Urinary bladder (tissue), 4 donors: ENCODE measurements around the gene GOLGB1. TPM values are rescaled to one million over a fixed set of nuclear protein-coding genes. Genes with fewer than 3 reads are reported as not detected.

Experiments used
- DNase-seq: peaks from one replicate; pipeline ENCODE4 v3.0.0-alpha.2; 2015; ENCODE audit errors: extremely low spot score
- H3K27ac ChIP-seq: one replicate; pipeline ENCODE4 v1.5.1; 2013; ENCODE audit warnings: low read depth, mild to moderate bottlenecking, moderate library complexity
- H3K36me3 ChIP-seq: one replicate; pipeline ENCODE4 v1.6.1; 2013; ENCODE audit warnings: mild to moderate bottlenecking, moderate library complexity; ENCODE audit not compliant: insufficient read depth
- H3K4me1 ChIP-seq: one replicate; pipeline ENCODE4 v1.6.1; 2013; ENCODE audit warnings: mild to moderate bottlenecking, moderate library complexity; ENCODE audit not compliant: insufficient read depth
- H3K4me3 ChIP-seq: one replicate; pipeline ENCODE4 v1.5.1; 2013; ENCODE audit warnings: low read depth, low read length
- WGBS: extraction: QIAGEN DNeasy Blood & Tissue Kit; methylation state at CpG from one replicate; pipeline ENCODE4 v1.1.7; 2013; 5-methylcytosine and 5-hydroxymethylcytosine counted together
- polyA plus RNA-seq: library from polyadenylated mRNA; stranded (reverse); fragments of 200-250 nt; gene quantifications from one replicate; pipeline ENCODE4 v1.2.3, GENCODE V29; 2013
- total RNA-seq: library from RNA; depleted of rRNA; stranded (reverse); fragments of >200 nt; gene quantifications from one replicate; pipeline ENCODE4 v1.2.3, GENCODE V29; 2014
- donor health status: healthy with polysubstance abuse.
- donor health status: healthy.

Gene GOLGB1
- total and polyA plus RNA-seq, 2 donors = 19.6 to 95.0 TPM

- Histone ChIP-seq H3K27ac (no peak overlapping the region), H3K36me3 (no peaks in the 10 kb centered on the region), H3K4me1 (no peaks in the 10 kb centered on the region), H3K4me3 (no peak overlapping the region)
- no peak for DNase-seq
Observed at GRCh38 chr3:121651684-121652083, 97.9 kb downstream of the GOLGB1 start.

GRCh38 chr3:121649645-121650044 lies 99.9 kb downstream of the GOLGB1 start:
- H3K36me3 ChIP-seq = no peaks in the 10 kb centered on the region
- no peak overlapping the region for H3K4me3 ChIP-seq
- no peak overlapping the region for H3K27ac ChIP-seq
- no peaks in the 10 kb centered on the region for H3K4me1 ChIP-seq
- DNase-seq = no peak

GRCh38 chr3:121648219-121648958 lies 101.2 kb downstream of the GOLGB1 start:
- H3K27ac ChIP-seq = no peak overlapping the region
- 47% methylated on average over 6 of the region's 6 CpGs for WGBS
- no peaks in the 10 kb centered on the region for H3K4me1 ChIP-seq
- H3K4me3 ChIP-seq = no peak overlapping the region
- no peaks in the 10 kb centered on the region for H3K36me3 ChIP-seq
- no peak for DNase-seq

- Histone ChIP-seq H3K36me3 (no peaks in the 10 kb centered on the region), H3K4me1 (no peaks in the 10 kb centered on the region), H3K4me3 (no peak overlapping the region), H3K27ac (no peak overlapping the region)
- no peak for DNase-seq
- WGBS = 94% methylated on average over 5 of the region's 5 CpGs
Observed at GRCh38 chr3:121645054-121645453, 104.5 kb downstream of the GOLGB1 start.

GRCh38 chr3:121642601-121643314 lies 106.8 kb downstream of the GOLGB1 start:
- H3K27ac ChIP-seq = no peak overlapping the region
- WGBS = 68% methylated on average over 9 of the region's 9 CpGs
- no peak overlapping the region for H3K4me3 ChIP-seq
- H3K36me3 ChIP-seq = no peaks in the 10 kb centered on the region
- H3K4me1 ChIP-seq = no peaks in the 10 kb centered on the region
- DNase-seq = no peak

GRCh38 chr3:121641127-121641526 lies 108.4 kb downstream of the GOLGB1 start:
- H3K36me3 ChIP-seq = no peaks in the 10 kb centered on the region
- no peak overlapping the region for H3K27ac ChIP-seq
- 89% methylated on average over 2 of the region's 2 CpGs for WGBS
- H3K4me1 ChIP-seq = no peaks in the 10 kb centered on the region
- H3K4me3 ChIP-seq = no peak overlapping the region
- DNase-seq = no peak

- Histone ChIP-seq H3K27ac (no peak overlapping the region), H3K4me1 (no peaks in the 10 kb centered on the region), H3K36me3 (no peaks in the 10 kb centered on the region), H3K4me3 (no peak overlapping the region)
- 89% methylated on average over 1 of the region's 1 CpG for WGBS
- DNase-seq = no peak
Observed at GRCh38 chr3:121637922-121638321, 111.6 kb downstream of the GOLGB1 start.

DNA sequence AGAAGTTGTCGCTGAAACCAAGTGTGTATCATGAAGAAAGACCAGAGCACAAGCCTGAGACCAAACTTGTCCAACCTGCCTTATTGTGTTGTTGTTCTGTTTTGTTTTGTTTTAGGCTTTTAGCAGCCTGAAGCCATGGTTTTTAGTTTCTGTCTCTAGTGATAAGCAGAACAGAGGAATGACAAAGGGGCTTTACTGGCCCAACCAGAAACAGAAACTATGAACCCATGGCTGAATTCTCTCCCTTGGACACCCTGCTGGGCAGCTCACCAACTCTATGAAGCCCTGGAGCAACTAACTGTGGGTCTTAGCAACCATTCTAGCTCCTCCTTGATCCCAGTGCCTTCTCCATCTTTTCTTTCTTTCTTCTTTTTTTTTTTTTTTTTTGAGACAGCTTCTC lies 119.2 kb downstream of the GOLGB1 start:
- WGBS = 92% methylated on average over 1 of the region's 1 CpG
- Histone ChIP-seq H3K4me3 (no peak overlapping the region), H3K27ac (no peak overlapping the region), H3K4me1 (no peaks in the 10 kb centered on the region), H3K36me3 (no peaks in the 10 kb centered on the region)
- DNase-seq = no peak

DNA sequence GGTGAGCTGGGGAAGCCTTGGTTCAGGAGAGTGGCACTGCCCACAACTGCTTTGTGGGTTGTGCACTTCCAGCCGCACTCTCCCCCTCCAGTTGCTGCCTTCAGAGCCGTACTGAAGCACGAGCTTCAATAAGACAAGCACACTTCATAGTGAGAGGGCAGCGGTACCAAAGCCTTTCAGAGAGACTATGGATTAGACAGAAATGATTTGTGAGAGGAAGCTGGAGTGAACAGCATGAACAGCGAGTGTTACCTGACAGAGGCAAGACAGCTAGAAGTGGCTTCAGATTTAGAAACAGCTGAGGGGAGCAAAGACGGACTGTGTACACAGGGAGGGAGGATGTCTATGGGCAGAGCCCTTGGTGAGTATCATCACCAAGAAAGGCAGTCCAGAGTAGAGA lies 119.9 kb downstream of the GOLGB1 start:
- WGBS = 71% methylated on average over 6 of the region's 6 CpGs
- H3K27ac ChIP-seq = no peak overlapping the region
- no peak overlapping the region for H3K4me3 ChIP-seq
- H3K36me3 ChIP-seq = no peaks in the 10 kb centered on the region
- DNase-seq = no peak
- no peaks in the 10 kb centered on the region for H3K4me1 ChIP-seq

DNA sequence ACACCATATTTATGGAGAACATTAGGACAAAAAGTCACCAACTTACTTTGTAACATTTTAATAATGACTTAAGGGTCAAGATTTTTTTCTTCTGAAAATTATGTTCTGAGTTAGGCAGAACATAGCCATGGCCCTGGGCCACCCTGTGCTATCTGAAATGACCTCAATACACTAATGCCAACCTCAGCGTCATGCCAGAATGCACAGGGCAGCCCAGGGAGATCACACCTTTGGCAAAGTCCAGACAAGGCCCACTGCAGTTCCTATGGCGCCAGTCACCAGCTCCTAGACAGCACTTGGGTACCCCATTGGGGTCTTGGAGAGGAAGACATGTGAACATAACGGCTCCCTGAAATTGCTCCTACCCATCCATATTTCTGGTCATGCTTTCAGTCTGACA lies 121.9 kb downstream of the GOLGB1 start:
- DNase-seq = no peak
- H3K4me1 ChIP-seq = no peaks in the 10 kb centered on the region
- 79% methylated on average over 3 of the region's 3 CpGs for WGBS
- H3K4me3 ChIP-seq = no peak overlapping the region
- no peaks in the 10 kb centered on the region for H3K36me3 ChIP-seq
- no peak overlapping the region for H3K27ac ChIP-seq

DNA sequence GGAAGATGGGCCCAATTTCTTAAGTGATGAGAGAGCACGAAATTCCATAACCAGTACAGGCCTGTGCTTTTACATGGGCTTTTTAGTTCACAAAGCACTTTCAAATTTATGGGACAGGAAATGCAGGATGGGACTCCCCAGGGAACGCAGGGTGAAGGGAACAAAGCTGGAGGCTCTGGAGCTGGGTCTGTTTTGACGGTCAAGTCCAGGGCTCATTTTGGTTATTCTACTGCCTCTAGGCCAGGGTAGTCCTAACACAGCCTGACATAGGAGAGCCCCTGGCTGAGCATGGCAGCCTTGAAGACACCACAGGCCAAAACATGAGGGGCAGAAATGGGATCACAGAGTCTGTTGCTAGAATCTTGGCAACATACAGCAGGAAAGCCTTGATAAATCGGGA lies 122.3 kb downstream of the GOLGB1 start:
- H3K4me3 ChIP-seq = no peak overlapping the region
- 79% methylated on average over 4 of the region's 4 CpGs for WGBS
- no peaks in the 10 kb centered on the region for H3K36me3 ChIP-seq
- no peaks in the 10 kb centered on the region for H3K4me1 ChIP-seq
- DNase-seq = no peak
- no peak overlapping the region for H3K27ac ChIP-seq

- 91% methylated on average over 4 of the region's 4 CpGs for WGBS
- H3K4me1 ChIP-seq = no peaks in the 10 kb centered on the region
Observed at GRCh38 chr3:121626495-121626894, 123.0 kb downstream of the GOLGB1 start.

GRCh38 chr3:121624147-121624899 lies 125.2 kb downstream of the GOLGB1 start:
- 67% methylated on average over 14 of the region's 14 CpGs for WGBS
- no peak overlapping the region for H3K4me3 ChIP-seq
- H3K27ac ChIP-seq = no peak overlapping the region
- DNase-seq = no peak
- no peaks in the 10 kb centered on the region for H3K4me1 ChIP-seq
- no peaks in the 10 kb centered on the region for H3K36me3 ChIP-seq

More at GRCh38 chr3:121626495-121626894, 123.0 kb downstream of the GOLGB1 start:
- DNase-seq = no peak
- no peaks in the 10 kb centered on the region for H3K36me3 ChIP-seq
- H3K27ac ChIP-seq = no peak overlapping the region
- H3K4me3 ChIP-seq = no peak overlapping the region

GRCh38 chr3:121621491-121621890 lies 128.1 kb downstream of the GOLGB1 start:
- Histone ChIP-seq H3K27ac (no peak overlapping the region), H3K4me1 (no peaks in the 10 kb centered on the region), H3K4me3 (no peak overlapping the region), H3K36me3 (no peaks in the 10 kb centered on the region)
- WGBS = 92% methylated on average over 6 of the region's 6 CpGs
- DNase-seq = no peak
